ENCODE data around the gene EPS8L3. TPM values are rescaled to one million over a fixed set of nuclear protein-coding genes. Genes with fewer than 3 reads are reported as not detected.

The EPS8L3 gene
- total RNA-seq, 1 experiment from 2014 or later = 0.96 TPM

GRCh38 chr1:109782514-109782913 lies 18.8 kb upstream of the EPS8L3 start:
- H3K4me3 ChIP-seq (replicated peaks in 1 of 2; ENCODE audit: low read depth in 1 of 2, low read length in 2 of 2) = no peak overlapping the region
- ChIA-PET POLR2A (interaction anchor here (0.8 kb wide), 1 partner anchor 234 kb away, joined by 3 read pairs; the partner anchor contains the start of gene GNAI3), RAD21 (ENCODE audit: low non-redundant PET in 1 of 2, low total read pairs in 2 of 2, uncharacterized antibody in 2 of 2, unreplicated experiment in 2 of 2) (interaction anchor here in 1 of 2 experiments (2.1 kb wide), 1 partner anchor 202 kb away, joined by 5 read pairs; the partner anchor contains the start of gene AHCYL1), CTCF (interaction anchor here (1.2 to 19.5 kb wide), 5 partner anchors 8 to 237 kb away, joined by 3 to 396 read pairs (median 3); partner anchors contain the start of gene AHCYL1)
- no peaks in the 10 kb centered on the region for H3K9me2 ChIP-seq (ENCODE audit: insufficient read depth)
- H3K36me3 ChIP-seq (ENCODE audit: control insufficient read depth in 1 of 2, insufficient read depth in 2 of 2, low read length in 2 of 2) = no peaks in the 10 kb centered on the region
- peaks cover 30 to 43% of the 10 kb centered on the region in 2 experiments for H3K4me1 ChIP-seq (ENCODE audit: control insufficient read depth in 1 of 2, insufficient read depth in 2 of 2, low read length in 2 of 2)
- H3K27ac ChIP-seq (ENCODE audit: low read depth, low read length) = no peak overlapping the region
- peak overlapping the region; percentile 64 for H3K4me2 ChIP-seq (ENCODE audit: low read length)
- peaks cover 0 to 5% of the 10 kb centered on the region in 2 experiments; a peak in 1 of 4 replicates for H3K9me3 ChIP-seq (ENCODE audit: control insufficient read depth in 1 of 2, insufficient read depth in 1 of 2, low read depth in 1 of 2, low read length in 2 of 2)
- H2AFZ ChIP-seq (ENCODE audit: low read depth, low read length, poor library complexity, severe bottlenecking) = no peak overlapping the region
- BruUV-seq (replicated peaks) = no TSS peak
- intact Hi-C loops (cut with micrococcal nuclease) = loop anchor here (5.0 kb wide), 1 partner anchor 140 kb away; no protein-coding TSS in a partner anchor
- no peaks in the 10 kb centered on the region for H3K27me3 ChIP-seq (ENCODE audit: insufficient read depth, low read length)
- H3K9ac ChIP-seq (ENCODE audit: low read length) = no peak overlapping the region
- DNase-seq (ENCODE audit: low read depth, low spot score) (no peak), ATAC-seq (no peak)
- no peaks in the 10 kb centered on the region for H3K79me2 ChIP-seq (ENCODE audit: insufficient read depth, low read length)
- TF ChIP-seq, protein P1, sequence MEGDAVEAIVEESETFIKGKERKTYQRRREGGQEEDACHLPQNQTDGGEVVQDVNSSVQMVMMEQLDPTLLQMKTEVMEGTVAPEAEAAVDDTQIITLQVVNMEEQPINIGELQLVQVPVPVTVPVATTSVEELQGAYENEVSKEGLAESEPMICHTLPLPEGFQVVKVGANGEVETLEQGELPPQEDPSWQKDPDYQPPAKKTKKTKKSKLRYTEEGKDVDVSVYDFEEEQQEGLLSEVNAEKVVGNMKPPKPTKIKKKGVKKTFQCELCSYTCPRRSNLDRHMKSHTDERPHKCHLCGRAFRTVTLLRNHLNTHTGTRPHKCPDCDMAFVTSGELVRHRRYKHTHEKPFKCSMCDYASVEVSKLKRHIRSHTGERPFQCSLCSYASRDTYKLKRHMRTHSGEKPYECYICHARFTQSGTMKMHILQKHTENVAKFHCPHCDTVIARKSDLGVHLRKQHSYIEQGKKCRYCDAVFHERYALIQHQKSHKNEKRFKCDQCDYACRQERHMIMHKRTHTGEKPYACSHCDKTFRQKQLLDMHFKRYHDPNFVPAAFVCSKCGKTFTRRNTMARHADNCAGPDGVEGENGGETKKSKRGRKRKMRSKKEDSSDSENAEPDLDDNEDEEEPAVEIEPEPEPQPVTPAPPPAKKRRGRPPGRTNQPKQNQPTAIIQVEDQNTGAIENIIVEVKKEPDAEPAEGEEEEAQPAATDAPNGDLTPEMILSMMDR (IDR thresholded peaks at IDR 0.05 in 2 of 3, conservative IDR thresholded peaks at IDR 0.05 in 1 of 3; ENCODE audit: borderline replicate concordance in 1 of 3, insufficient read depth in 1 of 3, low read depth in 2 of 3, low read length in 2 of 3) = no peak
- TF ChIP-seq ZFX (IDR thresholded peaks at IDR 0.05) (no peak), ELF1 (IDR thresholded peaks at IDR 0.05; ENCODE audit: borderline replicate concordance, low read depth) (no peak), EGR1 (IDR thresholded peaks at IDR 0.05; ENCODE audit: low read depth) (no peak), REST (IDR thresholded peaks at IDR 0.05; ENCODE audit: low read depth) (no peak), TCF7L2 (IDR thresholded peaks at IDR 0.05; ENCODE audit: borderline replicate concordance, extremely low read depth, insufficient read depth, insufficient read length) (no peak), ZNF274 (IDR thresholded peaks at IDR 0.05; ENCODE audit: low read depth, low read length) (no peak), CEBPB (IDR thresholded peaks at IDR 0.05; ENCODE audit: low read depth) (no peak)
- TF ChIP-seq, protein P2, sequence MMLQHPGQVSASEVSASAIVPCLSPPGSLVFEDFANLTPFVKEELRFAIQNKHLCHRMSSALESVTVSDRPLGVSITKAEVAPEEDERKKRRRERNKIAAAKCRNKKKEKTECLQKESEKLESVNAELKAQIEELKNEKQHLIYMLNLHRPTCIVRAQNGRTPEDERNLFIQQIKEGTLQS (IDR thresholded peaks at IDR 0.05) = no peak
- H4K20me1 ChIP-seq (ENCODE audit: insufficient read depth) = no peaks in the 10 kb centered on the region

Measured in HCT116 (cell line).